NCI-H2196 (cell line): ENCODE data around the gene TRIM5.

ENCODE experiments used
- DNase-seq: peaks from one replicate; lab custom pipeline; 2025; ENCODE audit not compliant: unreplicated experiment; lab: John Stamatoyannopoulos, UW

TRIM5 gene

DNA sequence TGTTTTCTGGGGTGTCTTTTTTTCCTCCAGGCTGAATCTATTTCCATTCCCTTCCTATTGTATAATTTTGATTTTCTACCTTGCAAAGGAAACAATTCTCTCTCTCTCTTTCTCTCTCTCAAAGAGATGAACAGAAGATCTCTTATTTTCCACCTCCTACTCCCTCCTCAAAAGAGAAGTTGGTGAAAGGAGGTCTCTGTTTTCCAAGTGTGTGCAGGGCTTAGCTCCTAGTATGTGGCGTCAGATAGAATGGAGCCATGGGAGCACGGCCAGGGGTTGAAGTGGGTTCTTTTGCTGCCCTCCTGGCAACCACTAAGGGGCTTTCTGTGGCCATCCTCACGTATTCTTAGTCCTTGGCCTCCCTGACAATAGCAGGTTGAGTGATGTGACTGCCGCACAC lies 59.6 kb downstream of the TRIM5 start:
- DNase-seq, result no peak

GRCh38 chr11:5624489-5625279 lies 60.2 kb downstream of the TRIM5 start, which contains the start of gene TRIM34:
TRIM34 (plus strand) TSS chr11:5625001; CDS start chr11:5632332, 7,331 bp downstream.
- no peak for DNase-seq

DNA sequence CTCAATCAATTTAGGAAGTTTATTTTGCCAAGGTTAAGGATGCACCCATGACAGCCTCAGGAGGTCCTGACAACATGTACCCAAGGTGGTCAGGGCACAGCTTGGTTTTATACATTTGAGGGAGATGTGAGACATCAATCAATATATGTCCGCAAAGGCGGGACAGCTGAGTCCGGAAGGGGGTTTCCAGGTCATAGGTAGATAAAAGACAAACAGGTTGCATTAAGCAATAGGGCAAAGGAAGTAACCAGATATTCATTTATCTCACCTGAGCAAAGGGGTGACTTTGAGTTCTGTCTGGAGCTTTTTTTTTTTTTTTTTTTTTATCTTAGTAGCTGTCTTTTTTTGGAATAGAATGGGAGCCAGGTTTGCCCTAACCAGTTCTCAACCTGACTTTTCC lies 62.1 kb downstream of the TRIM5 start:
- no peak for DNase-seq

DNA sequence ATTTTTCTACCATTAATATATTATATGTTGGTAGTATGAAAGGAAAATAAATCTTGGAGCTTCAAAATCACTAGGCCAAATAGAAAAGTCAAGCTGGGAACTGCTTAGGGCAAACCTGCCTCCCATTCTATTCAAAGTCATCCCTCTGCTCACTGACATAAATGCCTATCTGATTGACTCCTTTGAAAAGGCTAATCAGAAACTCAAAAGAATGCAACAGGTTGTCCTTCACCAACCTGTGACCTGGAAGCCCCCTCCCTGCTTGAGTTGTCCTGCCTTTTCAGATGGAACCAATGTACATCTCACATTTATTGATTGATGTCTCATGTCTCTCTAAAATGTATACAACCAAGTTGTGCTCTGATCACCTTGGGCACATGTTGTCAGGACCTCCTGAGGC lies 63.3 kb downstream of the TRIM5 start:
- DNase-seq, result no peak

- no peak for DNase-seq
Measured at GRCh38 chr11:5620651-5621521, 64.0 kb downstream of the TRIM5 start.

DNA sequence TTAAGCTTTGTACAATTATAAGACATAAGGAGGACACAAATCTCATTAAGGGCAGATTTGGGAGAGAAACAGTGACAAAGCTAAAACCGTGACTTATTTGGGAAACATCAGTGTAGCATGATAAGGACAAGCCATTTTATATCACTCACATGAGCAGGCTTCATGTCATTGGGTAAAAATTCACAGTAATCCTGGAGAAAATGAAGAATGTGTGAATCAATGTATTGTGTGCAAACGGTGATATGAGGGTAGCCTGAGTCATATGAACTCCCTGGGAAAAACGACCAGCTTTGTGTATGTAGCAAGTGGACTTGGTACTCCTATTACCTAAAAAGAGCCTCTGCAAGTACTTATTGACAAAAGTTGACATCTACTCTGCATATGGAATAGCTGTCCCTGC lies 66.1 kb downstream of the TRIM5 start:
- DNase-seq, result no peak
